GM23248 (cell line): ENCODE data around the gene IKZF3.

Experiments
- EZH2 ChIP-seq: fragments of 200-600 bp; sonication (generic); IDR thresholded peaks from 2 replicates; pipeline ENCODE4 v1.6.1; 2018; ENCODE audit warnings: antibody characterized with exemption, mild to moderate bottlenecking; ENCODE audit not compliant: insufficient read depth, poor library complexity, severe bottlenecking
- EZH2phosphoT487 ChIP-seq: fragments of 200-600 bp; sonication (generic); IDR thresholded peaks from 2 replicates; pipeline ENCODE4 v1.6.1; 2018; ENCODE audit warnings: antibody characterized with exemption, moderate library complexity, mild to moderate bottlenecking, low read depth; ENCODE audit not compliant: insufficient read depth

DNA sequence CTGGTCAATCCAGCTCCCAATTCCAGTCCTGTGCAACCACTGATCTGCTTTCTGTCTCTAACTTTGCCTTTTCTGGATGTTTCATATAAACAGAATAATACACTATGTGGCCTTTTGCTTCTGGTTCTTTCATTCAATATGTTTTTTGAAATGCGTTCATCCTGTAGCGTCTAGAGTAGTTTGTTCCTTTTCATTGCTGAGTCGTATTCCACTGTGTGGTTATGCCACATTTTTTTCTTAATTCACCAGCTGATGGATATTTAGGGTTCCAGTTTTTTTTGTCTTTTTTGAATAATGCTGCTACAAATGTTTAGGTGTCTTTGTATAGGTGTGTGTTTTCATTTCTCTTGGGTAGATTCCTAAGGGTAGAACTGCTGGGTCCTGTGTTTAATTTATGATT lies 131.5 kb downstream of the IKZF3 start:
- no peak for TF ChIP-seq EZH2
- TF ChIP-seq EZH2phosphoT487 = no peak
